Measurements from ENCODE around the gene FBXL7.

Gene FBXL7

DNA sequence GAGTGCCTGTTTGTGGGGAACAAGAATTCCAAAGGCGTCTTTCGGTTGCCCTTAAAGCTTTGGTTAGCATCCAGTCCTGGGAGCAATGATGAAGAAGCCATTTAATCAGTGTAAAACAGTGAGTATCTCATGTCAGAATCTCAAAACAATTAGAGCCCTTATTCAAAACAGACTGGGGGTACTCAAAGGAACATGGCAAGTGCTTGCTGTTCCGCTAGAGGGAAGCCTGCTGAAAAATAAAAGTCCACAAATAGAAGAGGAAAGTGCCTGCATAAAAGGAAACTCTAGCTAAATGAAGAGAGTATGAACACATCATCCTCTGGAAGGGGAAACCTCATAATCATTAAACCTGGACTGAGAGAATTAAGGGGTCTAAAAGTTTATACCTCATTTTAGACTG lies 26.4 kb downstream of the FBXL7 start:
- H3K27me3 ChIP-seq (ENCODE audit: insufficient read depth, low read length) = 0 out of 2 replicates have a peak, but pooled peaks cover 3% of the 10 kb centered on the region
- no peaks in the 10 kb centered on the region for H3K9me2 ChIP-seq (ENCODE audit: low read depth, low read length)
- H3K9me3 ChIP-seq (ENCODE audit: low read length) = no peaks in the 10 kb centered on the region
- no peak overlapping the region for H3K27ac ChIP-seq (ENCODE audit: low read depth, low read length, poor library complexity, severe bottlenecking)
- no peak overlapping the region for H3K9ac ChIP-seq (ENCODE audit: low read length)
- H3K36me3 ChIP-seq (ENCODE audit: insufficient read depth, low read length) = no peaks in the 10 kb centered on the region
- no peaks in the 10 kb centered on the region for H3K4me1 ChIP-seq (ENCODE audit: insufficient read depth, low read length, severe bottlenecking)
- H3K4me2 ChIP-seq (ENCODE audit: low read length) = no peak overlapping the region
- no peaks in the 10 kb centered on the region for H3K79me2 ChIP-seq (ENCODE audit: insufficient read depth, low read length)
- TF ChIP-seq, protein P1, sequence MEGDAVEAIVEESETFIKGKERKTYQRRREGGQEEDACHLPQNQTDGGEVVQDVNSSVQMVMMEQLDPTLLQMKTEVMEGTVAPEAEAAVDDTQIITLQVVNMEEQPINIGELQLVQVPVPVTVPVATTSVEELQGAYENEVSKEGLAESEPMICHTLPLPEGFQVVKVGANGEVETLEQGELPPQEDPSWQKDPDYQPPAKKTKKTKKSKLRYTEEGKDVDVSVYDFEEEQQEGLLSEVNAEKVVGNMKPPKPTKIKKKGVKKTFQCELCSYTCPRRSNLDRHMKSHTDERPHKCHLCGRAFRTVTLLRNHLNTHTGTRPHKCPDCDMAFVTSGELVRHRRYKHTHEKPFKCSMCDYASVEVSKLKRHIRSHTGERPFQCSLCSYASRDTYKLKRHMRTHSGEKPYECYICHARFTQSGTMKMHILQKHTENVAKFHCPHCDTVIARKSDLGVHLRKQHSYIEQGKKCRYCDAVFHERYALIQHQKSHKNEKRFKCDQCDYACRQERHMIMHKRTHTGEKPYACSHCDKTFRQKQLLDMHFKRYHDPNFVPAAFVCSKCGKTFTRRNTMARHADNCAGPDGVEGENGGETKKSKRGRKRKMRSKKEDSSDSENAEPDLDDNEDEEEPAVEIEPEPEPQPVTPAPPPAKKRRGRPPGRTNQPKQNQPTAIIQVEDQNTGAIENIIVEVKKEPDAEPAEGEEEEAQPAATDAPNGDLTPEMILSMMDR (IDR thresholded peaks at IDR 0.05; ENCODE audit: low read length) = no peak
- TF ChIP-seq EZH2 (IDR thresholded peaks at IDR 0.05; ENCODE audit: borderline replicate concordance, low read length) = no peak
- no peaks in the 10 kb centered on the region for H4K20me1 ChIP-seq (ENCODE audit: insufficient read depth, low read length)
- H3K4me3 ChIP-seq (ENCODE audit: low read depth, low read length, poor library complexity, severe bottlenecking) = no peak overlapping the region
- no peaks in the 10 kb centered on the region for H3F3A ChIP-seq (ENCODE audit: insufficient read depth, low read length)
- no peak overlapping the region for H2AFZ ChIP-seq (ENCODE audit: low read length)

DNA sequence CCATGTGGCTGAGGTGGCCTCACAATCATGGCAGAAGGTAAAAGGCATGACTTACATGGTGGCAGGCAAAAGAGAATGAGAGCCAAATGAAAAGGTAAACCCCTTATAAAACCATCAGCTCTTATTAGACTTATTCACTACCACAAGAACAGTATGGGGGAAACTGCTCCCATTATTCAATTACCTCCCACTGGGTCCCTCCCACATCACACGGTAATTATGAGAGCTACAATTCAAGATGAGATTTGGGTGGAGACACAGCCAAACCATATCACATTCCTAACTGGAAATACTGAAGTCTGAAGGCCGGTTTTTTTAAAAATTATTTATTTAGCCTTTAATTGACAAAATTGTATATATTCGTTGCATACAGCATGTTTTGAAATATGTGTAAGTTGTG lies 28.5 kb downstream of the FBXL7 start:
- no peak overlapping the region for H3K27ac ChIP-seq (ENCODE audit: low read depth, low read length, poor library complexity, severe bottlenecking)
- 0 out of 2 replicates have a peak, but pooled peaks cover 3% of the 10 kb centered on the region for H3K27me3 ChIP-seq (ENCODE audit: insufficient read depth, low read length)
- H3F3A ChIP-seq (ENCODE audit: insufficient read depth, low read length) = no peaks in the 10 kb centered on the region
- no peaks in the 10 kb centered on the region for H3K9me2 ChIP-seq (ENCODE audit: low read depth, low read length)
- no peaks in the 10 kb centered on the region for H4K20me1 ChIP-seq (ENCODE audit: insufficient read depth, low read length)
- no peak for TF ChIP-seq EZH2 (IDR thresholded peaks at IDR 0.05; ENCODE audit: borderline replicate concordance, low read length)
- TF ChIP-seq, protein P1 (IDR thresholded peaks at IDR 0.05; ENCODE audit: low read length) = no peak
- H3K4me3 ChIP-seq (ENCODE audit: low read depth, low read length, poor library complexity, severe bottlenecking) = no peak overlapping the region
- H3K9ac ChIP-seq (ENCODE audit: low read length) = no peak overlapping the region
- H3K9me3 ChIP-seq (ENCODE audit: low read length) = no peaks in the 10 kb centered on the region
- H3K4me2 ChIP-seq (ENCODE audit: low read length) = no peak overlapping the region
- no peaks in the 10 kb centered on the region for H3K4me1 ChIP-seq (ENCODE audit: insufficient read depth, low read length, severe bottlenecking)
- H3K79me2 ChIP-seq (ENCODE audit: insufficient read depth, low read length) = no peaks in the 10 kb centered on the region
- no peaks in the 10 kb centered on the region for H3K36me3 ChIP-seq (ENCODE audit: insufficient read depth, low read length)
- H2AFZ ChIP-seq (ENCODE audit: low read length) = no peak overlapping the region

DNA sequence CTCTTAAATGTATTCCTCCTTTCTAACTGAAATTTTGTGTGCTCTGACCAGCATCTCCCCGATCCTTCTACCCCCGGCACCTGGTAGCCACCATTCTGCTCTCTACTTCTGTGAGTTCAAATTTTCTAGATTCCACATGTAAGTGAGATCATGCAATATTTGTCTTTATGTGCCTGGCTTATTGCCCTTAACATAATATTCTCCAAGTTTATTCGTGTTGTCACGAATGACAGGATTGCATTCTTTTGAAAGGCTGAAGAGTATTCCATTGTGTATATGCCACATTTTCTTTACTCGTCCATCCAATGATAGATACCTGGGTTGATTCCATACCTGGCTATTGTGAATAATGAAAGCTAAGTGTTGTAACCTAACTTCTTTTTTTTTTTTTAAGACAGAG lies 29.0 kb downstream of the FBXL7 start:
- no peak for TF ChIP-seq EZH2 (IDR thresholded peaks at IDR 0.05; ENCODE audit: borderline replicate concordance, low read length)
- TF ChIP-seq, protein P1 (IDR thresholded peaks at IDR 0.05; ENCODE audit: low read length) = no peak

More for the DNA sequence above, 29.0 kb downstream of the FBXL7 start:
- H3K36me3 ChIP-seq (ENCODE audit: insufficient read depth, low read length) = no peaks in the 10 kb centered on the region
- no peak overlapping the region for H3K9ac ChIP-seq (ENCODE audit: low read length)
- H3K27me3 ChIP-seq (ENCODE audit: insufficient read depth, low read length) = 0 out of 2 replicates have a peak, but pooled peaks cover 3% of the 10 kb centered on the region
- H4K20me1 ChIP-seq (ENCODE audit: insufficient read depth, low read length) = no peaks in the 10 kb centered on the region
- no peak overlapping the region for H3K27ac ChIP-seq (ENCODE audit: low read depth, low read length, poor library complexity, severe bottlenecking)
- no peaks in the 10 kb centered on the region for H3K9me2 ChIP-seq (ENCODE audit: low read depth, low read length)
- no peak overlapping the region for H2AFZ ChIP-seq (ENCODE audit: low read length)
- H3F3A ChIP-seq (ENCODE audit: insufficient read depth, low read length) = no peaks in the 10 kb centered on the region
- H3K4me3 ChIP-seq (ENCODE audit: low read depth, low read length, poor library complexity, severe bottlenecking) = no peak overlapping the region
- H3K79me2 ChIP-seq (ENCODE audit: insufficient read depth, low read length) = no peaks in the 10 kb centered on the region
- no peaks in the 10 kb centered on the region for H3K4me1 ChIP-seq (ENCODE audit: insufficient read depth, low read length, severe bottlenecking)
- no peaks in the 10 kb centered on the region for H3K9me3 ChIP-seq (ENCODE audit: low read length)
- no peak overlapping the region for H3K4me2 ChIP-seq (ENCODE audit: low read length)
